GM13976 (cell line): ENCODE results near the gene GABARAPL2.
"Not testable (repeated sequence)": the region's sequence is repeated elsewhere in the genome, so short reads cannot be mapped to it uniquely, and the experiment has no call there.

Experiments used
- DNase-seq: peaks from one replicate; pipeline ENCODE4 v3.0.0; 2012; ENCODE audit warnings: low spot score
- CTCF ChIP-seq: IDR thresholded peaks from 2 replicates; pipeline ENCODE4 v1.5.1; 2012; ENCODE audit warnings: borderline replicate concordance, mild to moderate bottlenecking; ENCODE audit not compliant: insufficient read depth; ENCODE audit errors: extremely low read depth, missing control alignments, control extremely low read depth
- in situ Hi-C: fragments of 300-500 bp; cut with MboI; formaldehyde crosslinking; loops from one replicate; pipeline ENCODE4 v1.12.0; 2022; ENCODE audit warnings: low sequenced_read_pairs, mixed read lengths, inconsistent platforms; ENCODE audit not compliant: unreplicated experiment

GABARAPL2 gene

GRCh38 chr16:75532142-75532765 lies 33.9 kb upstream of the GABARAPL2 start:
- no peak for TF ChIP-seq CTCF
- in situ Hi-C loops, result no loop called here

GRCh38 chr16:75532791-75533190 lies 33.4 kb upstream of the GABARAPL2 start:
- TF ChIP-seq CTCF, result no peak
- in situ Hi-C loops, result no loop called here
- no peak for DNase-seq

More at GRCh38 chr16:75532142-75532765, 33.9 kb upstream of the GABARAPL2 start:
- no peak for DNase-seq

- in situ Hi-C loops, result no loop called here
- no peak for DNase-seq
- no peak for TF ChIP-seq CTCF
Measured at GRCh38 chr16:75534560-75535205, 31.5 kb upstream of the GABARAPL2 start.

GRCh38 chr16:75535211-75535843 lies 30.9 kb upstream of the GABARAPL2 start:
- TF ChIP-seq CTCF, result no peak
- in situ Hi-C loops, result no loop called here
- DNase-seq, result no peak

GRCh38 chr16:75535901-75536300 lies 30.3 kb upstream of the GABARAPL2 start, which contains the start of gene CHST5:
TSS of gene CHST5 (minus strand) at chr16:75536108. CDS start at chr16:75530384, 5,724 bp downstream.
- no peak for TF ChIP-seq CTCF
- DNase-seq, result no peak
- in situ Hi-C loops, result no loop called here

GRCh38 chr16:75537776-75538175 lies 28.4 kb upstream of the GABARAPL2 start:
- no peak for DNase-seq
- no peak for TF ChIP-seq CTCF
- in situ Hi-C loops, result no loop called here

GRCh38 chr16:75538882-75539565 lies 27.2 kb upstream of the GABARAPL2 start:
- in situ Hi-C loops, DNase-seq: not testable (repeated sequence)
